ENCODE measurements around the gene FBH1.

The FBH1 gene

GRCh38 chr10:5978230-5978489 is 88.1 kb downstream of the FBH1 start:
- DNase-seq (ENCODE audit: low read depth) = no peak

- no peak for DNase-seq (ENCODE audit: low read depth)
Observed at GRCh38 chr10:5981529-5981928, 91.5 kb downstream of the FBH1 start.

GRCh38 chr10:5983774-5984173 is 93.7 kb downstream of the FBH1 start:
- no peak for DNase-seq (ENCODE audit: low read depth)

GRCh38 chr10:5985029-5985428 is 95.0 kb downstream of the FBH1 start:
- no peak for DNase-seq (ENCODE audit: low read depth)

Measured in GM04503 (cell line).